ENCODE results near the gene HSPB6.
A peak's percentile ranks its signal among the peaks of the same experiment; 100 is the strongest.
"Not testable (repeated sequence)": the region's sequence is repeated elsewhere in the genome, so short reads cannot be mapped to it uniquely, and the experiment has no call there.

The HSPB6 gene, protein sequence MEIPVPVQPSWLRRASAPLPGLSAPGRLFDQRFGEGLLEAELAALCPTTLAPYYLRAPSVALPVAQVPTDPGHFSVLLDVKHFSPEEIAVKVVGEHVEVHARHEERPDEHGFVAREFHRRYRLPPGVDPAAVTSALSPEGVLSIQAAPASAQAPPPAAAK

DNA sequence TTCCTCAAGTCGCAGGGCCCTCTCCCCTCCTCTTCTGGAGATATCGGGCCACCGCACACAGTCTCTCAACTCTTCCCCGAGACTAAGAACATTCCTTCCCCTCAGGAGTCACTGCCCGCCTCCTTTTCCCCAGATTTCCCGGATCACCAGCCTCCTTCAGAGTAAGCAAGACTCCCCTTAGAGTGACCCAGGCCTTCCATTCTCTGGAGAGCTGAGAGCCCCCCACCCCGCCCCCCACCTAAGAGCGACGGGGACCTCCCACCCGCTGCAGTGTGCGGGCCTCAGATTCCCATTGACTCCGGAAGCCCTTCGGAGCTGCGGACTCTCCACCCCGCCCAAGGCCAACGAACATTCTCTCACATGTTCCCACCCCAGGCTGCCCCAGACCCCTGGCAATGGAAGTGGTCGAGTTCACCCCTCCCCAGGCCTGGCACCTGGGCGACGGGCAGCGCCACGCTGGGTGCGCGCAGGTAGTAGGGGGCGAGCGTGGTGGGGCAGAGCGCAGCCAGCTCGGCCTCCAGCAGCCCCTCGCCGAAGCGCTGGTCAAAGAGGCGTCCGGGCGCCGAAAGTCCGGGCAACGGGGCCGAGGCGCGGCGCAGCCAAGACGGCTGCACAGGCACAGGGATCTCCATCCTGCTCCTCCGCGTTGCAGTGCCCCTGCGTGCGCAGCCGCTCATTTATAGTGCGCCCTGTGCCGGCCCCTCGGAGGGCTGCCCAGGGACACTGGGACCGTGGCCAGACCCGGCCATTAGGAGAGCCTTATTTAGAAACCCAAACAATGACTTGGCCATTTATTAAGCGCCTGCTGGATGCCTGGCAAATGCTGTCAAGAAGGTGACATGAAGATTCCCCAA lies at the start of gene HSPB6:
TSS of gene HSPB6 (minus strand) at position 653 of the 854 bp plus-strand sequence. CDS start at position 632, 21 bp downstream.
- DNase-seq (ENCODE audit: low read depth): peak; percentile 81

DNA sequence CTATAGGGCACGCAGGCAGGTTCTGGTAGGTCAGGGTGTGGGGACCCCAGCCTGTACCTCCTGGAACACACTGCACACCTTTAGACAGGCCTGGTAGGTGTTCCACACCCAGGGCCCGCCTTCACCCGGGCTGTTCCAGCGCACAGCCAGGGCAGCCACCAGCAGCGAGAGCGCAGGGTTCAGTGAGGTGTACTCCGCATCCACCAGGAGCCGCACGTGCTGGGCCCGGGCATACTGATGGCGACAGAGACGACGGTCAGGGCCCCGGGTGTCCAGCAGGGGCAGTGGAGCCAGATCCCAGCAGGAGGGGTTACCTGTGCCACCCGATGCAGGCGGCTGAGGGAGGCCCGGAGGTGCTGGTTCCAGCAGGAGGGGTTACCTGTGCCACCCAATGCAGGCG lies 49.8 kb upstream of the HSPB6 start:
- DNase-seq (ENCODE audit: low read depth): no peak

DNA sequence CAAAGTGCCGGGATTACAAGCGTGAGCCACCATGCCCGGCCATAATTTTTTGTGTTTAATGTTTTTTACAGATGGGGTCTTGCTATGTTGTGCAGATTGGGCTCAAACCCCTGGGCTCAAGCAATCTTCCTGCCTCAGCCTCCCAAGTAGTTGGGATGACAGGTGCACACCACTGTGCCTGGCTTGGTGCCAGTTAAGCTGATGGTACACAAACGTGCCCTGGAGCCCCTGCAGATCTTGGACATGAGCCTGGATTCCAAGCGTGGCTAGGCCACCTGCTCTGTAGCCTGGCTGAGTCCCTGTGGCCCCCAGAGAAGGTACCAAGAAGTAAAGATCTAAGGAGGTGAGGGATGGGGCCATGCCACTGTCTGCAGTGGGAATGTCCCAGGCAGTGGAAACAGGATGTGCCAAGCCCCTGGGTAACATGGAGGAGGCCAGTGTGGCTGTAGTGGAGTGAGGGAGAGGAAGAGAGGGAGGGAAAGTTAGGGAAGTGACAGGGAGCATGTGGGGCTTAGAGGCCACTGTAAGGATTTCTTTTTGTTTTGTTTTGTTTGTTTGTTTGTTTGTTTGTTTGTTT lies 48.8 kb upstream of the HSPB6 start:
- DNase-seq (ENCODE audit: low read depth): no peak

DNA sequence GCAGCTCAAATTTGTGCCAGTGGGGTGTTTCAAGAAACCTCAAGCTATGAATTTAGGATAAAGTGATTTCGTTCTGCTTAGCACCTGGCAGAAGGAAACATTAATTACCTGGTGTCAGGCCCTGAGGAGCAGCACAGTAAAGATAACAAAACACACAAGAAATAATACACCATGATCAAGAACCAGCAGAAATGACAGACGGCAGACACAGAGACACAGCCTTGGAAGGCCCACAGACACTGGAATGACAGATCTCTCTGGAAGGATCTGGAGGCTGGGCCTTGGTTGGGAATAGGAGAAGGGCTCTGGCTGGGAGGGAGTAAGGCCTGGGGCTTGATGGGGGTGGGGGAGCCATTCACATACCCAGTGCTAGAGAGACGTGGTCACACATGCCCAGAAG lies 45.0 kb upstream of the HSPB6 start:
- no peak for DNase-seq (ENCODE audit: low read depth)

DNA sequence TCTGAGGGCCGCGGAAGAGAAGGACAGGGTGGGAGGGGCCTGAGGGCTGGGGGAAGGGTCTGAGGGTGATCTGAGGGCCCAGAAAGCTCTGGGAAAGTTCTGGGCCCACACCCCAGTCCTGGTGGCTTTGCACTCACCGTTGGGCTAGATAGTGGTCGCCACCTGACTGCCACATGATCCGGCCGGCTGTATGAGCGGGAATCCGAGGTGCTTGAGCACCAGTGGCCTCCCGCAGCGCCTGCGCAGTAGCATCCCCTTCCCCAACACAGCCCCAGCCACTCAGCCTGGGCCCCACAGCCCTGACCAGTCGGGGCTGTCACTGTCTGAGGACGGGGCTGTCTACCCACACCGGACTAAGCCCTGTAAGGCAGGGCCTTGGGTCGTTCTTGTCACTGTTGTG lies 40.8 kb upstream of the HSPB6 start:
- DNase-seq (ENCODE audit: low read depth): no peak

DNA sequence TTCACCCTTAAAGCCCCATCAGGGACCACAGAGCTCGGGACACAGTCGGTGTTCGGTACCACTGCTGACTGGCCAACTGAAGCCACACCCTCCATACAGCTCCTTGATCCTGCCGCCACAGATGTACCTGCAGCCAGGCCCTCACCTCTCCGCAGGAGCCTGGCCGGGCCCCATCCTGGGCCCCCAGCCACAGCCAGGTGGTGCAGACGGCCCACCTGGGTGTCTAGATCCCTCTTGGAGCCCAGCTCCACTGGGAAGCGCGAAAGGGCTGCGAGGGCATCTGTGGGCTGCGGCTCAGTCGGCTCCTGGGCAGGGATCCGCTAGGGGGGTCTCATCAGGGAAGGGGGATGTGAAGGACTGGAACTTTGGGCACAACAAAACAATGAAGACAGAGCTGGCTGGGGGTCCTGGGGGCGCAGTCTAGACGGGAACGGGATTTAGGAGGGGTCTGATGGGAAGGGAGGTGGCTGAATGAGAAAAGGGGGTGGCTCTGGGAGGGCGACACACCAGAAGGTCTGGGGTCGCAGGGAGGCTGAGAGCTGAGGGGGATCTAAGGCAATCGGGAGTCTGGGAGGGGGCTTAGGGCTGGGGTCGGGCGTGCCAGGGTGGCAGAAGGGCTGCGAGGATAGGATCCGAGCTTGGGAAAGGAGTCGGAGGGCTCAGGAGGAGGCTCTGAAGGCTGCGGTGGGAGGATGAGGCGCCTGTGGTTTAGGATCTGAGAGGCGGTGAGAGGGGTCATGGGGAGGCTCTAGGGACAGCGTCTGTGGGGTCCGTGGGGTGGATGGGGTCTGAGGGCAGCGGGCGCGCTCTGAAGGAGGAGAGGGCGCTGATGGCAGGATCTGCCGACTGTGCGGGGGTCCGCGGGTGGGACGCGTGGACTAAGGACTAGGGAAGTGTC lies 40.1 kb upstream of the HSPB6 start:
- no peak for DNase-seq (ENCODE audit: low read depth)

DNA sequence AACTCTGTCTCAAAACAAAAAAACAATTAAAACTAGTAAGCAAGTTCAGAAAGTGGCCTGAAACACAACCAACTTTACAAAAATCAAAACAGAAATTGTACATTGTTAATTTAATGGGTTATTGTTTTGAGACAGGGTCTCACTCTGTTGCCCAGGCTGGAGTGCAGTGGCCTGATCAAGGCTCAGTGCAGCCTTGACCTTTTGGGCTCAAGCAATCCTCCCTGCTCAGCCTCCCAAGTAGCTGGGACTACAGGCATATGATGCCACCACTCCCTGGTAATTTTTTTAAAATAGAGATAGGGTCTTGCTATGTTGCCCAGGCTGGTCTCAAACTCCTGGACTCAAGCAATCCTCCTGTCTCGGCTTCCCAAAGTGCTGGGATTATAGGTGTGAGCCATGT lies 38.7 kb upstream of the HSPB6 start:
- not testable (repeated sequence) for DNase-seq (ENCODE audit: low read depth)

DNA sequence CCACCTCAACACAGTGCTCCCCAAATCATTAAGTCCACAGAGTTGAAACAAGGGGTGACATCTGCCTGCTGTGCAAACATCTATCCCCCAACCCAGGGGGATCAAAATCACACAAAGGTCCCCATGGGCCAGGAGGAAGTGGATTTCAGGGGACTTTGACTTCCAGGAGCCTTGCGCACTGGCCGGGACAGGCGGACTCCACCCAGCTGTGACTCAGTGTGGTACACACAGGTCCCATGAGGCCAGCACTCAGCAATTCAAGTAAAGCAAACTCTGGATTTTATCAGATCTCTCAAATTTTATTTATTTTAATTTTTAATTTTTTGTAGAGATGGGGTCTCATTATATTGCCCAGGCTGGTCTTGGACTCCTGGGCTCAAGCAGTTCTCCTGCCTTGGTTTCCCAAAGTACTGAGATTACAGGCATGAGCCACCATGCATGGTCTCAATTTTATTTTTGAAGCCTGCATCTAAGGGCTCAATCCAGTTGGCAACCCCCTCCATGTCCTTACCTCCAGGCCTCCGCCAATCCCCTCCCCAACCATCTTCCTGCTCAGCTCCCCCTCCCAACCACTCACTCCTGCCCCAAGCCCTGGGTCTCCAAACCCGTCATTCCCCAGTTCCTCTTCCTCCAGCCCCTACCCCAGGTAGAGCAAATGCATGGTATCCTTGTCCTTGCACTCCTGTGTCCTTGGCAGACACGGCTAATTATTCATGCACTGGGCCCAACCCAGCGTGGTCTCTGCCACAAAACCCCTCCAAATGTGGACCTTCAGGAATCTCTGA lies 36.7 kb upstream of the HSPB6 start:
- no peak for DNase-seq (ENCODE audit: low read depth)

DNA sequence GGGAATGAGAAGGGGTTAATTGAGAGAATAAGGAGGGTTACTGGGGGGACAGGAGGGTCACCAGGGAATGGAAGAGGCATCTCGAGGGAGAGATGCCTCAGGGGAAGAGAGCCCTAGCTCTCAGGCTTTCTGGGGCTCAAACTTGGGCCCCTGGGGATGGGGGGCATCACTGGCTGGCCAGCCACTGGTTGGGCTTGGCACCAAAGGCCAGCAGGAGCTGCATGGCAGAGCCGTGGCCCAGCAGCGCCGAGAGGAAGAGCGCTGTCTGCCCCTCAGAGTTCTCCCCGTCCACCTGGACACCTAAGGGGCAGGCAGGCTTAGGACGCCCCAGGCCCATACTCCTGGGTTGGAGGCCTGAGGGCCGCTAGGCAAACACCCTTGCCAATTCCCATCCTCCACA lies 36.1 kb upstream of the HSPB6 start:
- no peak for DNase-seq (ENCODE audit: low read depth)

DNA sequence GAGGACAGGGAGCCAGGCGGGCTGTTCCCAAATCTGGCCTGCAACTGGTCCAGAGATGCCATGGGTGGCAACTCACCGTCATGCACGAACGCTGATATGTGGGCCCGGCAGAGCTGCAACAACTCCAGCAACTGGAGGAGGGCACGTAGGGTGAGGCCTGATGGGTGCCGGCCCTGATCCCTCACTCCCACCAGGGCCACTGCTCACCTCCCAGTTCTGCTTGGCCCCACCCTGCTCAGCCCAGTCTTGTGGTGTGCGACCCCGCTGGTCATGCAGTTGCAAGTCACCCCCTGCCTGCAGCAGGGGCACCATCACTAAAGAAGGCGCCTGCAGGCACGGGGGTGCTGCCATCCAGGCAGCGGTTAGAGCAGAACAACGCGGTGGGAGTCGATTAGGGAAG lies 35.5 kb upstream of the HSPB6 start:
- DNase-seq (ENCODE audit: low read depth): no peak

DNA sequence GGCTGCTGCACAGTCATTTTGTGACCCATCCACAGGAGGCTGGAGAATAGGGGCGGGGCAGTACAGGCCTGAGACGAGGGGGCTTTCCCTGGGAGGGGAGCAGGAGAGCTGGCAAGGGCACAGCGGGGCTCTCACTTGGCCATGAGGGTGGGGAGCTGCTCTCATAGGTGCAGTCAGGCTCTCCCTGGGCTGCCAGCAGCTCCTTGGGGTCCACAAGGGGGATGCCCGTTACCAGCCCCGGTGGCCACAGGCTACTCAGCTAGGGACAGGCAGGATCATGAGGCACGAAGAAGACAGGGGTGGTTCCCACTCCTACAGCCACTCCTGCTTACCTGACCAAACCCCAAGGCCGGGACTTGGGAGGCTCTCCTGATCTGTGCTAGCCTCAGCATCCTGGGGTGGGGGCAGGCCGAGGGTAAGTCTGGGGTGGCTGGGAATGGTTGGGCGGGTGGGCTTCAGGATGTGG lies 35.0 kb upstream of the HSPB6 start:
- no peak for DNase-seq (ENCODE audit: low read depth)

DNA sequence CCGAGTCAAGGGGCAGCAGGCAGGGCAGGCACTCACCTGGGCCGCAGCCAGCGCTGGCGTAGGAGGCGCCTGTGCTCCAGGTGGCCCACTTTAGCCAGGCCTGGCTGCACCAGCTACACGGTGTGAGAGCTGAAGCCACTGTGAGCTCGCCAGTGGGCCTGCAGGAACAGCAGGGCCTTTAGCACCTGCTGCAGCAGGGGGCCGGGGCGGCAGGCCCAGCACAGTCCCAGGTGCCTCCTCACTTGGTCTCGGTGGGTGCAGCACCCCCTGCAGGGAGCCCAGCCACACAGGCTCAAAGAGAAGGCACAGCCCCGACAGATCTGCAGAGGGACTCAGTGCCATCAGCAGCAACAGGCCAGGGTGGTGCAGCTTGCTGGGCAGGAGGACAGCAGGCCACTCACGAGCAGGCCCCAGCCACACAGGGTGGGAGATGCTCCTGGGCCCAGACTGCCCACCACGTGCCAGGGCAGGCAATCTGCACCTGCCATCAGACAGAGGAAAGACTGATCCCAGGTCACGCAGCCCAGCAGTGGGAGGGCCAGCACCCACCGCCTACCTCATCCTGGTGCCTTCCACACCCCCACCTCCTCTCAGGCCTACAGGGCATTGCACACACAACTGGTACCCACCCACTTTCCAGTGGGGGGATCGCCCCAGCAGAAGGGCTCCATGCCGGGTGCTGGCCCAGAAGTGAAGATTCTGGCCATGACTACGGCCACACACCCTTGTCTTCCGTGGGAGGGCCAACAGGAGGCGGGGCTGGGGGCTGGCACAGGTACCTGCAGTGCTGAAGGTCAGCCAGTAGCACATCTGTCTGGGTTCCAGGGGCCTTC lies 34.4 kb upstream of the HSPB6 start:
- DNase-seq (ENCODE audit: low read depth): no peak

DNA sequence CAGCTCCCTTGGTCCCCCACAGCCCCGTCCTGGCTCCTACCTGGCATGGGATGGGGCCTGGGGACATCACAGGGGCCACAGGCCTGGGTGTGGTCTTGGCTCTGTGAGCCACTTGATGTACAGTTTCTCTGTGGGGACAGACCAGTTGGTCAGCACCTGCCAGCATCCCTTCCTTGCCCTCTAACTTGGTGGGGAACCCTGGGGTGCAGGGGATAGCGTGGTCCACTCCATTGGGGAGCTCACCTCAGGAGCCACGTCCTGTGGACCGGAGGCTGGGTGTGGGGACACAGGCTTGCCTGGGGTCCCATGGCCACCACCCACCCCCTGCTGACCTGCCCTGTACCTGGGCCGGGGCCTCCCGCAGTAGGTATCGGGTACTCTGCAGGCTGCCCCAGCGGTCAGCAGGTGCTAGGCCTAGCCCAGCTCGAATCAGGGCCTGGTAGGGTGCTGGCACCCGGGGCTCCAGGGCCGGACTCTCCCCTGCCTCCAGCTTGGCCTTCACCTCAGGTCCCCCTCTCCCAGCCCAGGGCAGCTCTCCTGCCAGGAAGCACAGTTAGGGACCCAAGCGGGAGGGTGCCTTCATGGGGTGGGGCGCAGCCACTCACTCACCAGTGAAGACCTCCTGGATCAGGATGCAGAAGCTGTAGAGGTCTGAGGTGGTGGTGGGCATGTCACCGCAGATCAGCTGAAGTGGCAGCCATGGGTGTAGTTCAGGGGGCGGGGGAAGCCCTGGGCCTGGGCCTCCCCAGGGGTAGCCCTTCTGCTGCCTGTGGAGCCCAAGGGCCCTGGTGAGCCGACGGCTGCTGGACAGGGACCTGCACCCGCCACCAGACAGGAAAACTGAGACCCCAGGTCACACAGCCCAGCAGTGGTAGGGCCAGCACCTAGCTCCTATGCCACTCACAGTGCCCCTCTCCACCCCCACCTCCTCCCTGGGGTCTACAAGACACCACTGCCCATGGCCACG lies 33.4 kb upstream of the HSPB6 start:
- no peak for DNase-seq (ENCODE audit: low read depth)

DNA sequence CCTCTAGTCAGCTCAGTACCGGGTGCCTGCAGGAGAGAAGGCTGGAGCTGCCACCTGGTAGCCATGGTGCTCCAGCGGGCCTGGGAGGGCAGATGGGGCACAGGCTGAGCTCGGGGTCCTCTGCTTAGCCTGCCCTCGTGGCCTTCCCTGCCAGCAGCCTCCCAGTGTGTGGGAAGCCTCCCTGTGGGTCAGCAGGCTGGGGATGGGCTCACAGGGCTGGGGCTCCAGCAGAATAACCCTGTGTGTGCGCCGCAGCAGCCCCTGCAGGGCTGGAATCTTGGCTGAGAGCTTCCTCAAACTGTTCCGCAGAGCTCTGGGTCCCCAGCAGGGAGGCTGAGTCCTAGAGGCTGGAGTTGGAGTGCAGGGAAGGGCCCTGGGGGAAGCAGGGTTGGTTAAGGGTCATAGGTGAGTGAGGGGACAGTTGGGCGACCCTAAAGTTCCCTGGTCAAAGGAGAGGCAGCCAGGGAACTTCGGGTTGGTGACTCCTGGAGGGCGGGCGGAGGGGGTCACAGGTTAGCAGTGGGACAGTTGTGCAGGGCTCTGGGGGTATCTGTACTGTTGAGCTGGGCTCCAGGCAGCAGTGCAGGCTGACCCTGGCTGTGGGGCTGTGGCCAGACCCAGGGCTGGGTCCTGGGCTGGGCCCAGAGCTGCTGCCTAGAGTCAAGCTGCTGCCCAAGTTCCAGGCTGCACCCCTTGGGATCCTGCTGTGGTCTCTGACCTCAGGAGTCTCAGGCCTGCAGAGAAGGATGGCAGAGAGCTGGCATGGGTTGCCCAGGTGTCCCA lies 32.6 kb upstream of the HSPB6 start:
- DNase-seq (ENCODE audit: low read depth): no peak

DNA sequence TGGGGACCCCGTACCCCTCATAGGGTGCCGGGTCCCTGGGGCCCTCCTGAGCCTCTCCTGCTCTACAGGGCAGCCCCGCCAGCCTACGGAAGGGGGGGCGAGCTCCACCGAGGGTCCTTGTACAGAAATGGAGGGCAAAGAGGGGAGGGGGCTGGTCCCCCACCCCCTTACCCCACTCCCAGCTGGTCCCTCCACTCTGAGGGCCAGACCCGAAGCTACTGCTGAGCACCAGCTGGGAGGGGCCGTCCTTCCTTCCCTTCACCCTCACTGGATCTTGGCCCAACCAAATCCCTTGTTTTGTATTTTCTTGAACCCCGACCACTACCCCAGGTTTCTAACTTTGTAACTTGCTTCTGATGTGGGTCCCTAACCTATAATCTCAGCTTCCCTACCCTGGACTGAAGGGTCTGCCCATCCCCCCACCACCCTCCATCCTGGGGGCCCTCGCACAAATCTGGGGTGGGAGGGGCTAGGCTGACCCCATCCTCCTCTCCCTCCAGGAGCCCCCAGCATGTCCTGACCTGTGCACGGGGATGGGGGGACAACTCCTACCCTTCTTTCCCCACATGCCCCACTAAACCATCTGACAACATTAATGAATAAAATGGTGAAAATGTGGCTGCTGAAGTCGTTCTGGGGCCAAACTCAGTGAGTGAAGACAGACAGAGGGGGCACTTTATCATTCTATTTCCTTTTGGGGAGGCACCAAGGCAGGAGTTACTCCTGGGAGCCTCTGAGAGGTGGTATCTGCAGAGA lies 31.6 kb upstream of the HSPB6 start:
- DNase-seq (ENCODE audit: low read depth): no peak

DNA sequence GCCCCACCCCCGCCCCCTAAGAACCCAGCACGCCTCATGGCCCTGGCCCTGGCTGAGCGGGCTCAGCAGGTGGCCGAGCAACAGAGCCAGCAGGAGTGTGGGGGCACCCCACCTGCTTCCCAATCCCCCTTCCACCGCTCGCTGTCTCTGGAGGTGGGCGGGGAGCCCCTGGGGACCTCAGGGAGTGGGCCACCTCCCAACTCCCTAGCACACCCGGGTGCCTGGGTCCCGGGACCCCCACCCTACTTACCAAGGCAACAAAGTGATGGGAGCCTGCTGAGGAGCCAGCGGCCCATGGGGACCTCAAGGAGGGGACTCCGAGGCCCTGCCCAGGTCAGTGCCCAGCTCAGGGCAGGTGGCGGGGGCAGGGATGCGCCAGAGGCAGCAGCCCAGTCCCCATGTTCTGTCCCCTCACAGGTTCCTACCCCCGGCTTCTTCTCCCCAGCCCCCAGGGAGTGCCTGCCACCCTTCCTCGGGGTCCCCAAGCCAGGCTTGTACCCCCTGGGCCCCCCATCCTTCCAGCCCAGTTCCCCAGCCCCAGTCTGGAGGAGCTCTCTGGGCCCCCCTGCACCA lies 30.5 kb upstream of the HSPB6 start:
- DNase-seq (ENCODE audit: low read depth): no peak
